Middle frontal gyrus (tissue), 1 donor: Measurements from ENCODE around the gene PIERCE2.
"Not testable (repeated sequence)": the region's sequence is repeated elsewhere in the genome, so short reads cannot be mapped to it uniquely, and the experiment has no call there.

ENCODE experiments used
- DNase-seq: peaks from one replicate; pipeline ENCODE4 v3.0.0-alpha.2; 2015; ENCODE audit warnings: low spot score; ENCODE audit errors: extremely low spot score

The PIERCE2 gene

GRCh38 chr15:55422089-55422488, 13.8 kb downstream of the PIERCE2 start:
- no peak for DNase-seq

DNA sequence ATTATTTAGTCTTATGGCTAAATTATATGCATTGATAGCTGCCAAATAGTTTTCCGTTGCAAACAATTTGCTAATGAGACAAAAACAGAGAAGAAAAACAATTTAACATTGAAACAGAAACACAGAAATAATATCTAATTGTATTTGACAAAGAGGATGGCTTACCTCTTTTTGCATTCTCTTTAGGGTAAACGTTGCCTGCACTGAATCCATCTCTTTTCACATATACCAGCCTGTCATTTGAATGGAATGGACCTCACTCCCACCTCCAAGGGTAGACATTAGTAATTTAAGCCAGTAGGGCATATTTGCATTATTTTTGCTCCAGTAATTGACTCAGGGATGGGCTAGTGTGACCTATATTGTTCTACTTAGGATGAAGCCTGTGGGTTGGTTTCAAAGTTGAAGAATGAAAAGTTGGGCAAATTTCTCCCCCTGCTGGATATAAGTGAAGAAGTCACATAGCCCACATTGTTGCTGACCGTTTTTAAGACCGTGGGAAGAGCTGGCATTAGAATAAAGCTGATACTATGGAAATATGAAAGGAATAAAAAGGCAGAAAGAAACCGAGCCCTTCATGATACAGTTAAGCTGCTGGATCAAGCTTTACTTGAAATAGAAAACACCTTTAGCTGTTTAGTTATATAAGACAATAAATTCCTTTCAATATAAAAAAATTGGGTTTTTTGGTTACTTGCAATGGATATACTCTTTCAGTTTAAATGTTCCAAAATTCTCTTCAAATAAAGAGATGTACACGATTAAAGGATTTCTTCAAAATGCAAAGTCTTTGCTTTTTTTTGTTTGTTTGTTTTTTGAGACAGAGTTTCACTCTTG, 26.9 kb downstream of the PIERCE2 start:
- DNase-seq: no peak

DNA sequence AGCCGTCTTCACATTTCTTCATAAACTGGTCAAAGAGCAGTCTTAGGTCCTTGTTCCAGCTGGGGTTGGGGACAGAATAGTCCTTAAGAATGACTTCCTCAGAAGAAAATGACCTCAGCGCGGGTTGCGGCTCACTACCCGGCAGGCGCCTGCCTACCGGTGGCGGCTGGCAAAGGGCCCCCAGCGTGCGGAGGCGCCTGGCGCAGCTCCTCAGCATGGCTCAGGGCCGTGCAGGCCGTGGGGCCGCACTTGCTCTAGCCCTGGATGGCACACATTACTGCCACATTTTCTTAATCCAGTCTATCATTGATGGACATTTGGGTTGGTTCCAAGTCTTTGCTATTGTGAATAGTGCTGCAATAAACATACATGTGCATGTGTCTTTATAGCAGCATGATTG, 34.8 kb downstream of the PIERCE2 start:
- not testable (repeated sequence) for DNase-seq

DNA sequence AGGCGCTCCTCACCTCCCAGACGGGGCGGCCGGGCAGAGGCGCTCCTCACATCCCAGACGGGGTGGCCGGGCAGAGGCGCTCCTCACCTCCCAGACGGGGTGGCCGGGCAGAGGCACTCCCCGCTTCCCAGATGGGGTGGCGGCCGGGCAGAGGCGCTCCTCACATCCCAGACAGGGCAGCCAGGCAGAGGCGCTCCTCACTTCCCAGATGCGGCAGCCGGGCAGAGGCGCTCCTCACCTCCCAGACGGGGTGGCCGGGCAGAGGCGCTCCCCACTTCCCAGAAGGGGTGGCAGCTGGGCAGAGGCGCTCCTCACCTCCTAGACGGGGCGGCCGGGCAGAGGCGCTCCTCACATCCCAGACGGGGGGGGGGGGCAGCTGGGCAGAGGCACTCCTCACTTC, 37.6 kb downstream of the PIERCE2 start:
- DNase-seq: not testable (repeated sequence)

DNA sequence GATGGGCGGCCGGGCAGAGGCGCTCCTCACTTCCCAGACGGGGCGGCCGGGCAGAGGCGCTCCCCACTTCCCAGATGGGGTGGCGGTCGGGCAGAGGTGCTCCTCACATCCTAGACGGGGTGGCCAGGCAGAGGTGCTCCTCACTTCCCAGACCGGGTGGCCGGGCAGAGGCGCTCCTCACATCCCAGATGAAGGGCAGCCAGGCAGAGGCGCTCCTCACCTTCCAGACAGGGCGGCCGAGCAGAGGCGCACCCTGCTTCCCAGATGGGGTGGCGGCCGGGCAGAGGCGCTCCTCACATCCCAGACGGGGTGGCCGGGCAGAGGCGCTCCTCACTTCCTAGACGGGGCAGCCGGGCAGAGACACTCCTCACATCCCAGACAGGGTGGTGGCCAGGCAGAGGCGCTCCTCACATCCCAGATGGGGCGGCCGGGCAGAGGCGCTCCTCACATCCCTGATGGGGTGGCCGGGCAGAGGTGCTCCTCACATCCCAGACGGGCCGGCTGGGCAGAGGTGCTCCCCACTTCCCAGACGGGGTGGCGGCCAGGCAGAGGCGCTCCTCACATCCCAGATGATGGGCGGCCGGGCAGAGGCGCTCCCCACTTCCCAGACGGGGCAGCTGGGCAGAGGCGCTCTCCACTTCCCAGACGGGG, 38.2 kb downstream of the PIERCE2 start:
- not testable (repeated sequence) for DNase-seq

DNA sequence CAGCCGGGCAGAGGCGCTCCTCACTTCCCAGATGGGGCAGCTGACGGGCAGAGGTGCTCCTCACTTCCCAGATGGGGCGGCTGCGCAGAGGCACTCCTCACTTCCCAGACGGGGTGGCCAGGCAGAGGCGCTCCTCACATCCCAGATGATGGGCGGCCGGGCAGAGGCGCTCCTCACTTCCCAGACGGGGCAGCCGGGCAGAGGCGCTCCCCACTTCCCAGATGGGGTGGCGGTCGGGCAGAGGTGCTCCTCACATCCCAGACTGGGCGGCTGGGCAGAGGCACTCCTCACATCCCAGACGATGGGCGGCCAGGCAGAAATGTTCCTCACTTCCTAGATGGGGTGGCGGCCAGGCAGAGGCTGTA, 38.7 kb downstream of the PIERCE2 start:
- not testable (repeated sequence) for DNase-seq

DNA sequence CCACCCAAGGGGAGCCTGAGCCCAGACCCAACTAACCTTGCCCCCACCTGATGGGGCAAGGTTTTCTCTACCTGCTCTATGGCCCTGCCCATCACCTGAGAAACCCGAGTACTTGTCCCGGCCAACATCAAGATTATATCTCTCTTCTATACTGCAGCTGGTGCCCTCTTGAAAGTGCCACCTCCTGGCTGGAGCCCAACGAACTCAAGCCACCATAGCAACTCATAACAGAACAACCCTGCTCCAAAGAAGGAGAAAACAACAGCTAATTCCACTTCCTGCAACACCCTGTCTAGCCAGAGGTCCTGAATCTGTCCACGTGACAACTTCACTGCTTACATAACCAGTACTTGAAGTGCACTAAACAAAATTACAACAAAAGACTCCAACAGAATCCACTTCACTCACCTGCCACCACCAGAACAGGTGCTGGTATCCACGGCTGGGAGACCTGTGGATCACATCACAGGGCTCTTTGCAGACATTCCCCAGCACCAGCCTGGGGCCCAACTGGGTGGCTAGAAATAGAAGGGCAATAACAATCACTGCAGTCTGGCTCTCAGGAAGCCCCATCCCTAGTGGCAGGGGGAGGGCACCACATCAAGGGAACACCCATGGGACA, 49.2 kb downstream of the PIERCE2 start:
- no peak for DNase-seq

DNA sequence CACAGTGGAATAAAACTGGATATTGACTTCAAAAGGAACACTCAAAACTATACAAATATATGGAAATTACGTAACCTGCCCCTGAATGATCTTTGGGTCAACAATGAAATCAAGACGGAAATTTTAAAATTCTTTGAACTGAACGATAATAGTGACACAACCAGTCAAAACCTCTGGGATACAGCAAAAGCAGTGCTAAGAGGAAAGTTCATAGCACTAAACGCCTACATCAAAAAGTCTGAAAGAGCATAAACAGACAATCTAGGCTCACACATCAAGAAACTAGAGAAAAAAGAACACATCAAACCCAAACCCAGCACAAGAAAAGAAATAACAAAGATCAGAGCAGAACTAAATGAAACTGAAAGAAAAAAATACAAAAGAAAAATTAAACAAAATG, 53.2 kb downstream of the PIERCE2 start:
- no peak for DNase-seq

DNA sequence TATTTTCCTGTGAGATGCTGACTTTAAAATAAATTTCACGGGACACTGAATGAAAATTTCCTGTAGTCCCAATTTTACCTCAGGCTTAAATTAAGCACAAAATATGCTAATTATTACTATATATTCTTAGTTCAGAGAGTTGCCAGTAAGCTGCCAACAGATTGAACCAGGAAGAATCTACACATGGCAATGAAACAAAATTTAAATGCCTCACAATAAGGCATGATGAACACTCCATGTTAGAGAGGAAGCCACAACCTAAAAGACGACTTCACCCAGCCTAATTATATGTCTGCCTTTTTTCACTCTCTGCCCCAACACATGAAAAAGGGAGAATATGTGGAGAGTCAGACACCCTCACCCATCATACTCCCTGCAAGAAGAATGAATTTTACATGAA, 60.0 kb downstream of the PIERCE2 start:
- no peak for DNase-seq
